HUDEP-2 (cell line): Measurements from ENCODE around the gene UBE3C.
"Not testable (repeated sequence)": the region's sequence is repeated elsewhere in the genome, so short reads cannot be mapped to it uniquely, and the experiment has no call there.

ENCODE experiments used
- DNase-seq, 76 experiments: peaks; one replicate each; lab custom pipeline; 2025; ENCODE audit not compliant: unreplicated experiment in 76 of 76; lab: John Stamatoyannopoulos, UW

The UBE3C gene

DNA sequence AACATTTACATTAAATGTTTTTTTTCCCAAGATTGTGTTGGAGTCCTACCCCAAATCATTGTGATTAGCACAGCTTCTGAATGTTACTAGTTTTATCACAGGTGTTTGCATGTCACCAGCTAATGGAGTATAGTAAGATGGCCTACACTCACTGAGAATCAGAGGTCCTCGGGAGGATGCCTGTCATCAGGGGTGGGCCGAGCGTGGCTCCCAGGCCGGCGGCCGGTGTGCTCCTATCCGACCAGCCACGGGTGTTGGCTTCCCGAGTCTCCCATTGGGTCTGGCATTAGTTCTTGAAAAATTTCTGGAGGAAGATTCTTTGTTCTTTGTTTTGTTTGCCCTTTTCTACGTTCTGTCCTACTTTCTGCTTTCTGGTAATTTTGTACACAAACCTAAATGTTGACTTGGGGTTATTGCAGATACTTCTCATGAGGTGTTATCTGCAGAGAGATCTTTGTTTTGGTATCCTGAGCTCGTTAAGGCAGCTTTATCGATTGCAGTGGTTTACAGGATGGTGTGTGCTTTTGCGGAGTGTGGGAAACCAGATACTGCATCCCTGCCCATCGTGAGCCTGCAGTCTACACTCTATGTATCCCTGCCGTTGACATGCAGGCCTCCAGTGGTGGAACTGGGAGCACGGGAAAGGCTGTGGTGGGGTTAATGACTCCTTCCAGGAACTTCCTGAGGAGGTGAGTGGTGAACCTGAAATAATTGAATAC, 130.8 kb downstream of the UBE3C start:
- DNase-seq: no peak

DNA sequence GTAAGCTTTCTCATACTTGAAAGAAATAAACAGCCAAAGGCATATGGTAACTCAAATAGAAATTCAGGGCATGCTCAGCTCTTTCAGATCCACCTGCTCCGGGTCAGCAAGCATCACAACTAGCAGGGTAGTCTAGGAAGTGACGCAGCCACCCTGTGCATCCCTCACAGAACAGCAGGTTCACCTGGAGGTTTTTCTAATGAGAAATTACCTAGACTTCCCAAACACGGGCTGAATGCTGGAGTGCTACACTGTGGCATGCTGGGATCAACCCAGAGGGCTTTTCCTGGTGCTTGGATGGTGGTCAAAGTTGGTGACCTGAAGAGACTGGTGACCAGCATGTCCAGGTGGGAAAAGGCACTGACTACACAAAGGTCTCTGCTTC, 131.3 kb downstream of the UBE3C start:
- DNase-seq: no peak

GRCh38 chr7:157271315-157271990, 132.7 kb downstream of the UBE3C start:
- DNase-seq: no peak

DNA sequence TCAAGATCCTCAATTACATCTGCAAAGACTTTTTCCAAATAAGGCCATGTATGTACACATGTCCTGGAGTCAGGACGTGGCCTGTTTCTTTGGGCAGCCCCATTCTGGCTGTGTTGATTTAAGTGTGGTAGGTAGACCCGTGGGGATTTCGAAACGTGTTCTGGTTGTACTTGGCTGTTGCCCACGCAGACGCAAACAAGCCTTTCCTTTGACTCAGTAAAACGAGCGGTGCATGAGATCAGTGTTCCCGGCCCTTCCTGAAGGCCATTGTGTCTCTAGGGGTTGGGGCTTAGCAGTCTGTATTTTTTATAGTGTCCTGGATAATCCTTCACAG, 133.2 kb downstream of the UBE3C start:
- no peak for DNase-seq

- no peak for DNase-seq
These were observed 133.9 kb downstream of the UBE3C start for GRCh38 chr7:157272351-157273207.

GRCh38 chr7:157273208-157274093, 134.7 kb downstream of the UBE3C start:
- DNase-seq: peak in 59 of 76 experiments; percentile 4 to 69 (median 37)

- DNase-seq: not testable (repeated sequence)
These were observed 135.4 kb downstream of the UBE3C start for GRCh38 chr7:157274094-157274634.

- DNase-seq: no peak
These were observed 136.3 kb downstream of the UBE3C start for GRCh38 chr7:157274991-157275427.

- no peak for DNase-seq
These were observed 137.4 kb downstream of the UBE3C start for GRCh38 chr7:157276091-157276561.

- peak in 11 of 76 experiments; percentile 4 to 22 (median 9) for DNase-seq
These were observed 138.2 kb downstream of the UBE3C start for GRCh38 chr7:157276731-157277562.

GRCh38 chr7:157277568-157277967, 138.8 kb downstream of the UBE3C start:
- DNase-seq: not testable (repeated sequence)

DNA sequence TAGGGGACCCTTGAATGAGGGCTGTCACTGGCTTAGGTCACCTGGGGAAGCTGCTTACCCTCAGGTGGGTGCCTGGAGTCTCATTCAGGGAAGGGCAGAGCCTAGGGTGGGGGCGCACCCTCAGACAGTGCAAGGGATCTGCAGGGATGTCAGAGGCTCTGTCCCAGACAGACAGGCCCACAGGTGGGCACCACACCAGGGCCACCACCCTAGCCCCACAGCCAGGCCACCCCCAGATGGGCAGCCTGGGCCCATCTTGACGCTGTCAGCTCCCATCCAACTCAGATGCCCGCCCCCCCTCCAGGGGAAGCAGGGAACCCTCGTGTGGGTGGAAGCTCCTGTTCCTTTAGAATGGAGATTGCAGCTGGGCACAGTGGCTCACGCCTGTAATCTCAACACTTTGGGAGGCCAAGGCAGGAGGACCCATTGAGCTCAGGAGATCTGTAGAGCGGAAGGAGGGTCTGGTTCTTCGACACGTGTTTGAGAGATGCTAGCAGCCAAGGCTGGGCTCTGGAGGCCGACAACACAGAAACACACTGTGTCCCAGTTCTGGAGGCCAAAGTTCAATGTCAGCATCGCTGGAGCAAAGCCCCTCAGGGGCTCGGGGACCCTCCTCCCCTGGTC, 139.6 kb downstream of the UBE3C start:
- DNase-seq: no peak

DNA sequence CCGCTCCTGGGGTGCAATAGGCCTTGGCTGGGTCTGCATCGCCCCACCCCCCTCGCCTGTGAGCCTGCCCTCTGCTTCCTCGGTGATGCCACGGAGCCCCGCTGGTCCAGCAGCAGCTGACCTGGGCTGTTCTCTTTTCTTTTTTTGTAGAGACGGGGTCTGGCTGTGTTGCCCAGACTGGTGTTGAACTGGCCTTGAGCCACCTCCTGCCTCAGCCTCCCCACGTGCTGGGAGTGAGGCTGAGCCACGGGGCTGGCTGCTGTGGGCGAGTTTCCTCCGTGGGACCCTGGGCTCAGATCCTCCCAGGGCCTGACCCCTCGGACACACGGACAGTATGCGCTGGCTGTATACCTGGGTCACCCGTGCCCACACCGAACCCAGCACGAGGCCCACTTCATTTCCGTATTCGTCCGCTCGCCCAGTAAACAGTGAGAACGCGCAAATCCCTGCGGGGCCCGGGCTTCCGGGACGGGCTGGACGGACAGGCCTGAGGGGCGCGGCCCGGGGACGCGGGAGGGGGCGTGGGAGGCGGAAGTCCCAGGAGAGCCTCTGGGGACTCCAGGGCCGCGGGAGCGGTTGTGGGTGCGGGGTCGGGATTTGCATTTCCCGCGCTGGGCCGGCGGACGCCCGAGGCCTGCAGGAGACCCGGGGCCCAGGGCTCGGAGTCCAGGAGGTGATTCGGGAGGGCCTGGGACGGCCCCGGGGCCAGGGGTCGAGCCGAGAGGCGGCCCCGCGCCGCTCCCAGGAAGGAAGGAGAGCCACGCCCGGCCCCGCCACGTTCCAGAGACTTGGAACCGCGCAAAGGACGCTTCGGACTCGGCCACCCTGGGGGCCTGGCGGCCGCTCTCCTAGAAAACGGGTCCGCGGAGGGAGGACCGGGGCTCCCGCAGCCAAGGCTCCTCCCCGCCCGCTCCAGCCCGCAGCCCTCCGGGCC, 140.3 kb downstream of the UBE3C start:
- DNase-seq: no peak

GRCh38 chr7:157279741-157280215, 141.1 kb downstream of the UBE3C start:
- no peak for DNase-seq

- DNase-seq: no peak
These were observed 141.6 kb downstream of the UBE3C start for GRCh38 chr7:157280216-157280841.

DNA sequence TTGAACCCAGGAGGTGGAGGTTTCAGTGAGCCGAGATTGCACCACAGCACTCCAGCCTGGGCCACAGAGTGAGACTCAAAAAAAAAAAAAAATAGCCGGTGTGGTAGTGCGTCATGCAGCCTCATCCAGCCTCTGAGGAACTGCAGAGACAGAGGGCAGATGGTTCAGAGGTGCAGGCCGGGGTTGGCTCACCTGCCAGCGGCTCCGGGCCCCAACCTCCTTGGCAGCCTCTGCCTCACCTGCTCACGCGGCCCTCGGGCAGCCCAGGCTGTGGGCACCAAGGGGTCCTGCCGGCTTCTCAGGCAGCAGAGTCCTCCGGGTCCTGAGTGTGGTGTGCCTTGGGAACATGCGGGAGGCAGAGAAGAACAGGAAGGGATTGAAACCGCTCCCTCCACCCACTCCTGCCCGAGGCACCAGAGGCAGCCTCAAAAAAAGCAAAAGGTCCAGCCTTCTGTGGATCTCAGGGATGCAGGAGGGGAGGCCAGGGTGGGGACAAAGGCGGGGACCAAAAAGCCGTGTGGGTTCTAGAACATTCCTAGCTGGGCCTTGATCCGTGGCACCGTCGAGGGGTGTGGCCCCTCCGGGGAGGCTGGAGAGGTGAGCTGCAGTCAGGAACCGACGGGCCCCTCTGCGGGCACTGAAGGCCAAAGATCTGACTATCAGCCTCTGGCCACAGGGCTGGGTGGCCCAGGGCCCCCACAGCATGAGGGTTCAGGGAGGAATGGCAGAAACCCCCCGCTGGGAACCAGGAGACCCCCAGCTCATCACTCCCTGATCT, 142.7 kb downstream of the UBE3C start:
- DNase-seq: no peak
